DOHH2 (cell line): ENCODE results near the gene GABARAPL1.
"Not testable (repeated sequence)": the region's sequence is repeated elsewhere in the genome, so short reads cannot be mapped to it uniquely, and the experiment has no call there.

Experiments used
- H3F3A ChIP-seq: fragments of 200-600 bp; sonication (generic), shearing (Covaris generic); 2 replicates; pipeline ENCODE4 v1.6.0; 2016; ENCODE audit warnings: antibody characterized with exemption, mild to moderate bottlenecking; ENCODE audit not compliant: control insufficient read depth, insufficient read depth
- H3K27ac ChIP-seq: fragments of 200-600 bp; sonication (generic); 2 replicates; pipeline ENCODE4 v1.5.1; 2014; ENCODE audit warnings: low read depth, mild to moderate bottlenecking, low read length, moderate library complexity
- H3K27me3 ChIP-seq: fragments of 200-600 bp; sonication (generic); 2 replicates; pipeline ENCODE4 v1.6.1; 2014; ENCODE audit warnings: mild to moderate bottlenecking, low read length, mixed read lengths; ENCODE audit not compliant: control insufficient read depth
- H3K36me3 ChIP-seq: fragments of 200-600 bp; sonication (generic); 2 replicates; pipeline ENCODE4 v1.6.1; 2014; ENCODE audit warnings: mild to moderate bottlenecking, low read length, moderate library complexity, mixed read lengths; ENCODE audit not compliant: control insufficient read depth
- H3K4me1 ChIP-seq: fragments of 200-600 bp; sonication (generic); 2 replicates; pipeline ENCODE4 v1.6.1; 2014; ENCODE audit warnings: mild to moderate bottlenecking, low read length, mixed read lengths; ENCODE audit not compliant: control insufficient read depth
- H3K4me2 ChIP-seq: fragments of 200-600 bp; sonication (generic); 2 replicates; pipeline ENCODE4 v1.6.0; 2014; ENCODE audit warnings: mild to moderate bottlenecking, low read length, moderate library complexity
- H3K4me3 ChIP-seq: fragments of 200-600 bp; sonication (generic); 2 replicates; pipeline ENCODE4 v1.5.1; 2014; ENCODE audit warnings: mild to moderate bottlenecking, low read length, mixed read lengths
- H3K79me2 ChIP-seq: fragments of 200-600 bp; sonication (generic); 2 replicates; pipeline ENCODE4 v1.6.1; 2014; ENCODE audit warnings: mild to moderate bottlenecking, low read length, mixed read lengths; ENCODE audit not compliant: control insufficient read depth
- H3K9me2 ChIP-seq: fragments of 200-600 bp; sonication (generic); replicated peaks from 2 replicates; pipeline ENCODE4 v1.6.1; 2014; ENCODE audit warnings: mild to moderate bottlenecking, low read length, mixed read lengths; ENCODE audit not compliant: control insufficient read depth
- H3K9me3 ChIP-seq: fragments of 200-600 bp; sonication (generic); 2 replicates; pipeline ENCODE4 v1.6.1; 2014; ENCODE audit warnings: antibody characterized with exemption, low read length, mixed read lengths; ENCODE audit not compliant: control insufficient read depth, insufficient read depth
- H4K20me1 ChIP-seq: fragments of 200-600 bp; sonication (generic); 2 replicates; pipeline ENCODE4 v1.6.0; 2014; ENCODE audit warnings: low read depth, mild to moderate bottlenecking, antibody characterized with exemption, low read length, moderate library complexity; ENCODE audit not compliant: control insufficient read depth, insufficient read depth
- CTCF ChIP-seq: fragments of 200-600 bp; sonication (generic); IDR thresholded peaks from one replicate; pipeline ENCODE4 v1.5.1; 2014; ENCODE audit warnings: antibody characterized with exemption, mild to moderate bottlenecking, low read depth, low read length; ENCODE audit not compliant: poor library complexity, severe bottlenecking
- EZH2phosphoT487 ChIP-seq: fragments of 200-600 bp; sonication (generic); IDR thresholded peaks from 2 replicates; pipeline ENCODE4 v1.6.1; 2017; ENCODE audit warnings: borderline replicate concordance, mild to moderate bottlenecking, antibody characterized with exemption, low read length, moderate library complexity, mixed read lengths

The GABARAPL1 gene

GRCh38 chr12:10220398-10221077 lies 7.9 kb downstream of the GABARAPL1 start:
- H3F3A ChIP-seq: no peaks in the 10 kb centered on the region
- no peaks in the 10 kb centered on the region for H3K4me1 ChIP-seq
- H3K4me3 ChIP-seq: no peak overlapping the region
- H3K9me2 ChIP-seq: no peaks in the 10 kb centered on the region
- no peaks in the 10 kb centered on the region for H4K20me1 ChIP-seq
- no peak for TF ChIP-seq CTCF
- TF ChIP-seq EZH2phosphoT487: no peak
- no peaks in the 10 kb centered on the region for H3K79me2 ChIP-seq
- H3K27ac ChIP-seq: no peak overlapping the region
- H3K9me3 ChIP-seq: no peaks in the 10 kb centered on the region
- H3K4me2 ChIP-seq: no peak overlapping the region
- H3K27me3 ChIP-seq: no peaks in the 10 kb centered on the region
- H3K36me3 ChIP-seq: no peaks in the 10 kb centered on the region

- Histone ChIP-seq H3K79me2 (no peaks in the 10 kb centered on the region), H3K4me2 (no peak overlapping the region), H3K27ac (no peak overlapping the region), H3K27me3 (no peaks in the 10 kb centered on the region), H4K20me1 (no peaks in the 10 kb centered on the region), H3K4me1 (peaks cover 7% of the 10 kb centered on the region), H3K9me3 (no peaks in the 10 kb centered on the region), H3K9me2 (no peaks in the 10 kb centered on the region), H3K4me3 (no peak overlapping the region), H3F3A (no peaks in the 10 kb centered on the region), H3K36me3 (no peaks in the 10 kb centered on the region)
- TF ChIP-seq CTCF (no peak), EZH2phosphoT487 (no peak)
Observed at GRCh38 chr12:10221846-10222245, 9.2 kb downstream of the GABARAPL1 start.

DNA sequence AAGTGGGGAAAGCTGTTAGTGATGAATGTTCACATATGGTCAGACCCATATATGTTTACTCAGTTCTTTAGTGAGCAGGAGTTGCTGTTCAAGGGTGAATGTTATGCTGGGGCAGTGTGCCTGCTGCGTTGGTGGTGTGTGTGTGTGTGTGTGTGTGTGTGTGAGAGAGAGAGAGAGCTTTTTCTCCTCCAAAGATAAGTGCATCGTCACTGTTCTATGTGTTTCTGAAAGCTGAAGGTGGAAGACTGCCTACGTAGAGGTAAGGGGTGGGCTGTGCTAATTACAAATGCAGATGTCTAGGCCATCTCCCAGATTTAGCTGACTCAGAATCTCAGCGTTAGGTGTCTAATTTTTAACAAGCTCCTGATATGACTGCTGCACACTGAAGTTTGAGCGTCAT lies 10.5 kb downstream of the GABARAPL1 start:
- Histone ChIP-seq H3K36me3 (peaks cover 4% of the 10 kb centered on the region), H3K4me3 (no peak overlapping the region), H4K20me1 (no peaks in the 10 kb centered on the region), H3K4me1 (peaks cover 21% of the 10 kb centered on the region), H3K27ac (no peak overlapping the region), H3F3A (0 out of 2 replicates have a peak, but pooled peaks cover 2% of the 10 kb centered on the region), H3K9me2 (no peaks in the 10 kb centered on the region), H3K9me3 (no peaks in the 10 kb centered on the region), H3K79me2 (no peaks in the 10 kb centered on the region), H3K4me2 (no peak overlapping the region), H3K27me3 (no peaks in the 10 kb centered on the region)
- TF ChIP-seq CTCF: no peak
- TF ChIP-seq EZH2phosphoT487: no peak

- H3K9me3 ChIP-seq, H3K9me2 ChIP-seq, H3K27ac ChIP-seq, H3F3A ChIP-seq, H3K27me3 ChIP-seq, H4K20me1 ChIP-seq, H3K4me3 ChIP-seq, H3K4me2 ChIP-seq, H3K36me3 ChIP-seq, H3K79me2 ChIP-seq: not testable (repeated sequence)
- H3K4me1 ChIP-seq: peaks cover 27% of the 10 kb centered on the region
Observed at GRCh38 chr12:10225426-10225825, 12.7 kb downstream of the GABARAPL1 start.
